HCT116 (cell line): Measurements from ENCODE around the gene EARS2. TPM values are rescaled to one million over a fixed set of nuclear protein-coding genes. Genes with fewer than 3 reads are reported as not detected.

Source experiments
- ATAC-seq: fragments of 200-7000 bp; cut with Tn5 transposase; 2 replicates; pipeline ENCODE4 v1.9.1; 2020; ENCODE audit warnings: mild to moderate bottlenecking, moderate library complexity
- BruUV-seq: library from RNA; stranded (reverse); fragments of 400-500 nt; replicated peaks from 2 replicates; lab custom pipeline; 2021; lab: Mats Ljungman, UMichigan
- CTCF ChIA-PET: fragments of 300-600 bp; sonication (Branson Sonifier 250); formaldehyde crosslinking; loops from one replicate; lab custom pipeline; 2021; ENCODE audit warnings: antibody characterized with exemption; lab: Charles Lee
- POLR2A ChIA-PET: fragments of 300-600, 350-600 bp; sonication (Branson Sonifier 250); formaldehyde crosslinking; loops from one replicate; lab custom pipeline; 2021; ENCODE audit warnings: antibody characterized with exemption; lab: Charles Lee
- RAD21 ChIA-PET, 2 experiments: fragments of 300-600 bp; sonication (Branson Sonifier 250); formaldehyde crosslinking; loops; one replicate each; lab custom pipeline; 2023; ENCODE audit warnings: low total read pairs in 2 of 2; ENCODE audit not compliant: uncharacterized antibody in 2 of 2, unreplicated experiment in 2 of 2, low non-redundant PET in 1 of 2; lab: Charles Lee
- DNase-seq: peaks from one replicate; pipeline ENCODE4 v3.0.0-alpha.2; 2010; ENCODE audit warnings: low read depth, low spot score
- H2AFZ ChIP-seq: fragments of 200-600 bp; shearing (Covaris generic), sonication (generic); 2 replicates; pipeline ENCODE4 v1.6.1; 2017; ENCODE audit warnings: low read depth, mixed run types, mixed read lengths, antibody characterized with exemption, low read length; ENCODE audit not compliant: poor library complexity, severe bottlenecking
- H3K27ac ChIP-seq: 2 replicates; pipeline ENCODE4 v1.5.1; 2012; ENCODE audit warnings: low read depth, low read length
- H3K27me3 ChIP-seq: fragments of 200-600 bp; sonication (generic); 2 replicates; pipeline ENCODE4 v1.6.1; 2016; ENCODE audit warnings: mixed run types, low read length, mixed read lengths; ENCODE audit not compliant: insufficient read depth
- H3K36me3 ChIP-seq, 2 experiments: fragments of 200-500 bp in 1 of 2; fragments of 200-600 bp in 1 of 2; sonication (Bioruptor generic) in 1 of 2; sonication (generic) in 1 of 2; 2 replicates each; pipeline versions ENCODE4 v1.5.1 to v1.6.1; 2014 to 2016; ENCODE audit warnings: low read length in 2 of 2, inconsistent platforms in 1 of 2, mixed read lengths in 1 of 2, mixed run types in 1 of 2; ENCODE audit not compliant: insufficient read depth in 2 of 2, control insufficient read depth in 1 of 2
- H3K4me1 ChIP-seq, 2 experiments: fragments of 200-600 bp in 1 of 2; sonication (generic) in 1 of 2; 2 replicates each; pipeline versions ENCODE4 v1.5.1 to v1.6.1; 2012 to 2017; ENCODE audit warnings: low read length in 2 of 2, inconsistent platforms in 1 of 2, mild to moderate bottlenecking in 1 of 2, mixed read lengths in 1 of 2, mixed run types in 1 of 2, moderate library complexity in 1 of 2; ENCODE audit not compliant: insufficient read depth in 2 of 2, control insufficient read depth in 1 of 2
- H3K4me2 ChIP-seq: fragments of 200-600 bp; sonication (generic); 2 replicates; pipeline ENCODE4 v1.6.1; 2017; ENCODE audit warnings: mixed run types, low read length, mixed read lengths
- H3K4me3 ChIP-seq, 2 experiments: fragments of 200-600 bp in 1 of 2; sonication (generic) in 1 of 2; replicated peaks in 1 of 2; 2 replicates each; pipeline ENCODE4 v1.5.1; 2011 to 2016; ENCODE audit warnings: low read length in 2 of 2, control low read depth in 1 of 2, low read depth in 1 of 2, mild to moderate bottlenecking in 1 of 2, mixed read lengths in 1 of 2, mixed run types in 1 of 2
- H3K79me2 ChIP-seq: fragments of 200-600 bp; sonication (generic); 2 replicates; pipeline ENCODE4 v1.6.1; 2017; ENCODE audit warnings: mild to moderate bottlenecking, mixed run types, low read length, moderate library complexity, mixed read lengths; ENCODE audit not compliant: insufficient read depth
- H3K9ac ChIP-seq: fragments of 200-600 bp; sonication (generic); 2 replicates; pipeline ENCODE4 v1.6.1; 2016; ENCODE audit warnings: low read length, mixed read lengths
- H3K9me2 ChIP-seq: fragments of 200-600 bp; sonication (generic), shearing (Covaris generic); 2 replicates; pipeline ENCODE4 v1.6.1; 2017; ENCODE audit warnings: mixed run types, mild to moderate bottlenecking, moderate library complexity; ENCODE audit not compliant: insufficient read depth
- H3K9me3 ChIP-seq, 2 experiments: fragments of 200-500 bp in 1 of 2; fragments of 200-600 bp in 1 of 2; sonication (Bioruptor generic) in 1 of 2; sonication (generic) in 1 of 2; 2 replicates each; pipeline ENCODE4 v1.6.1; 2014 to 2017; ENCODE audit warnings: low read length in 2 of 2, mixed read lengths in 2 of 2, inconsistent platforms in 1 of 2, low read depth in 1 of 2, mild to moderate bottlenecking in 1 of 2, mixed run types in 1 of 2, moderate library complexity in 1 of 2; ENCODE audit not compliant: control insufficient read depth in 1 of 2, insufficient read depth in 1 of 2
- H4K20me1 ChIP-seq: fragments of 200-600 bp; sonication (generic), shearing (Covaris generic); 2 replicates; pipeline ENCODE4 v1.6.1; 2017; ENCODE audit warnings: mixed run types, mild to moderate bottlenecking, moderate library complexity; ENCODE audit not compliant: insufficient read depth
- CBX3 ChIP-seq: IDR thresholded peaks from 2 replicates; pipeline ENCODE4 v1.6.1; 2012; ENCODE audit warnings: low read depth
- EGR1 ChIP-seq: IDR thresholded peaks from 2 replicates; pipeline ENCODE4 v1.6.1; 2012; ENCODE audit warnings: low read depth
- EZH2 ChIP-seq: fragments of 200-600 bp; sonication (generic); IDR thresholded peaks from 2 replicates; pipeline ENCODE4 v1.6.1; 2017; ENCODE audit warnings: antibody characterized with exemption, mixed run types
- EZH2phosphoT487 ChIP-seq: fragments of 200-600 bp; IDR thresholded peaks from 2 replicates; pipeline ENCODE4 v1.6.1; 2018; ENCODE audit warnings: antibody characterized with exemption, borderline replicate concordance
- FOSL1 ChIP-seq: IDR thresholded peaks from 2 replicates; pipeline ENCODE4 v1.6.1; 2012; ENCODE audit warnings: low read depth
- JUND ChIP-seq: IDR thresholded peaks from 2 replicates; pipeline ENCODE4 v1.6.1; 2012
- MAX ChIP-seq: IDR thresholded peaks from 2 replicates; pipeline ENCODE4 v1.6.1; 2012
- POLR2A ChIP-seq: IDR thresholded peaks from 2 replicates; pipeline ENCODE4 v1.7.0; 2011; ENCODE audit warnings: borderline replicate concordance; ENCODE audit not compliant: insufficient read depth, insufficient read length; ENCODE audit errors: extremely low read depth
- POLR2AphosphoS5 ChIP-seq: IDR thresholded peaks from 2 replicates; pipeline ENCODE4 v1.6.1; 2011; ENCODE audit warnings: mild to moderate bottlenecking, low read depth, low read length, moderate library complexity
- ZBTB33 ChIP-seq: IDR thresholded peaks from 2 replicates; pipeline ENCODE4 v1.6.1; 2011; ENCODE audit warnings: mild to moderate bottlenecking, low read length, moderate library complexity; ENCODE audit not compliant: insufficient replicate concordance; ENCODE audit errors: extremely low read depth
- ZFX ChIP-seq: fragments of 450-650 bp; IDR thresholded peaks from 2 replicates; pipeline ENCODE4 v1.6.1; 2017
- ZNF274 ChIP-seq: fragments of 200-500 bp; sonication (Bioruptor generic); IDR thresholded peaks from 2 replicates; pipeline ENCODE4 v1.6.1; 2014; ENCODE audit warnings: mild to moderate bottlenecking, low read depth, low read length, inconsistent platforms
- intact Hi-C: fragments of 100-400 bp; cut with micrococcal nuclease; formaldehyde crosslinking; loops from 2 replicates; pipeline ENCODE4 v1.10.0; 2022
- total RNA-seq: library from RNA; stranded (reverse); gene quantifications from one replicate; pipeline ENCODE4 v1.2.1, GENCODE V29; 2021; ENCODE audit not compliant: unreplicated experiment
- TF ChIP-seq, protein P1 (sequence below), 3 experiments: fragments of 200-600 bp in 1 of 3; sonication (generic) in 1 of 3; IDR thresholded peaks in 2 of 3; conservative IDR thresholded peaks in 1 of 3; 2 replicates each; pipeline ENCODE4 v1.5.1; 2012 to 2017; ENCODE audit warnings: low read depth in 2 of 3, low read length in 2 of 3, antibody characterized with exemption in 1 of 3, borderline replicate concordance in 1 of 3, control low read depth in 1 of 3, mild to moderate bottlenecking in 1 of 3, mixed read lengths in 1 of 3, mixed run types in 1 of 3, moderate library complexity in 1 of 3; ENCODE audit not compliant: insufficient read depth in 1 of 3
- TF ChIP-seq, protein P2 (sequence below): IDR thresholded peaks from 2 replicates; pipeline ENCODE4 v1.6.1; 2012; ENCODE audit warnings: low read depth
- TF ChIP-seq, protein P3 (sequence below): IDR thresholded peaks from 2 replicates; pipeline ENCODE4 v1.6.1; 2012

EARS2 gene
- total RNA-seq, 1 experiment from 2014 or later, result 35.6 TPM

DNA sequence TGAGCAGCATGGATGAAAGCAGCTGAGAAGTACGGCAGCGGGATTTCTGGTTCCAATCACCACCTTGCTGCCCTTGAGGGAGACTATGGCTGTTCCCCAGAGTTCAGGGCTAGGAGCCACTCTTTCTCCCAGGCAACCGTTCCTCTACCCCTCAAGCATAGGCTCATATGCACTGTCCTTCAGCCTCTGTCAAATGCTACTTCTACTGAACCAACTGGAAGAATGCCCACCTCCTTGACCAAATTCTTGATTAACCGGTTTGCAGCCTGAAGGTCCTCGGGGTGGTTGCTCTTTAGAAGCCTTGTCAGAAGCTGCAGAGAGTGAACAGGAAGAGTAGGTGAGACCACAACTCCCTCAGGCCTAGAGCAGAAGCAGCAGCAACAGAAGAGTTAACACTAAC is 70.7 kb downstream of the EARS2 start:
- no peak for ATAC-seq
- Histone ChIP-seq H4K20me1 (no peaks in the 10 kb centered on the region; the same call in 1 of the 2 replicates), H3K9me2 (no peaks in the 10 kb centered on the region), H3K9me3 (no peaks in the 10 kb centered on the region), H2AFZ (no peak overlapping the region), H3K4me2 (no peak overlapping the region), H3K4me1 (no peaks in the 10 kb centered on the region), H3K4me3 (no peak overlapping the region), H3K79me2 (0 out of 2 replicates have a peak, but pooled peaks cover 5% of the 10 kb centered on the region), H3K36me3 (peaks cover 60 to 76% of the 10 kb centered on the region in 2 experiments), H3K9ac (no peak overlapping the region), H3K27ac (no peak overlapping the region), H3K27me3 (no peaks in the 10 kb centered on the region)
- ChIA-PET POLR2A (no interaction called here), RAD21 (no interaction called here), CTCF (no interaction called here)
- BruUV-seq, result no TSS peak
- TF ChIP-seq EGR1 (no peak), FOSL1 (no peak), POLR2AphosphoS5 (no peak), ZNF274 (no peak), JUND (no peak), EZH2 (no peak), ZFX (no peak), EZH2phosphoT487 (no peak), CBX3 (no peak), POLR2A (no peak), MAX (no peak), ZBTB33 (no peak)
- TF ChIP-seq, protein P1, sequence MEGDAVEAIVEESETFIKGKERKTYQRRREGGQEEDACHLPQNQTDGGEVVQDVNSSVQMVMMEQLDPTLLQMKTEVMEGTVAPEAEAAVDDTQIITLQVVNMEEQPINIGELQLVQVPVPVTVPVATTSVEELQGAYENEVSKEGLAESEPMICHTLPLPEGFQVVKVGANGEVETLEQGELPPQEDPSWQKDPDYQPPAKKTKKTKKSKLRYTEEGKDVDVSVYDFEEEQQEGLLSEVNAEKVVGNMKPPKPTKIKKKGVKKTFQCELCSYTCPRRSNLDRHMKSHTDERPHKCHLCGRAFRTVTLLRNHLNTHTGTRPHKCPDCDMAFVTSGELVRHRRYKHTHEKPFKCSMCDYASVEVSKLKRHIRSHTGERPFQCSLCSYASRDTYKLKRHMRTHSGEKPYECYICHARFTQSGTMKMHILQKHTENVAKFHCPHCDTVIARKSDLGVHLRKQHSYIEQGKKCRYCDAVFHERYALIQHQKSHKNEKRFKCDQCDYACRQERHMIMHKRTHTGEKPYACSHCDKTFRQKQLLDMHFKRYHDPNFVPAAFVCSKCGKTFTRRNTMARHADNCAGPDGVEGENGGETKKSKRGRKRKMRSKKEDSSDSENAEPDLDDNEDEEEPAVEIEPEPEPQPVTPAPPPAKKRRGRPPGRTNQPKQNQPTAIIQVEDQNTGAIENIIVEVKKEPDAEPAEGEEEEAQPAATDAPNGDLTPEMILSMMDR (IDR thresholded peaks at IDR 0.05 in 2 of 3, conservative IDR thresholded peaks at IDR 0.05 in 1 of 3; ENCODE audit: borderline replicate concordance in 1 of 3, insufficient read depth in 1 of 3, low read depth in 2 of 3, low read length in 2 of 3), result no peak
- TF ChIP-seq, protein P2, sequence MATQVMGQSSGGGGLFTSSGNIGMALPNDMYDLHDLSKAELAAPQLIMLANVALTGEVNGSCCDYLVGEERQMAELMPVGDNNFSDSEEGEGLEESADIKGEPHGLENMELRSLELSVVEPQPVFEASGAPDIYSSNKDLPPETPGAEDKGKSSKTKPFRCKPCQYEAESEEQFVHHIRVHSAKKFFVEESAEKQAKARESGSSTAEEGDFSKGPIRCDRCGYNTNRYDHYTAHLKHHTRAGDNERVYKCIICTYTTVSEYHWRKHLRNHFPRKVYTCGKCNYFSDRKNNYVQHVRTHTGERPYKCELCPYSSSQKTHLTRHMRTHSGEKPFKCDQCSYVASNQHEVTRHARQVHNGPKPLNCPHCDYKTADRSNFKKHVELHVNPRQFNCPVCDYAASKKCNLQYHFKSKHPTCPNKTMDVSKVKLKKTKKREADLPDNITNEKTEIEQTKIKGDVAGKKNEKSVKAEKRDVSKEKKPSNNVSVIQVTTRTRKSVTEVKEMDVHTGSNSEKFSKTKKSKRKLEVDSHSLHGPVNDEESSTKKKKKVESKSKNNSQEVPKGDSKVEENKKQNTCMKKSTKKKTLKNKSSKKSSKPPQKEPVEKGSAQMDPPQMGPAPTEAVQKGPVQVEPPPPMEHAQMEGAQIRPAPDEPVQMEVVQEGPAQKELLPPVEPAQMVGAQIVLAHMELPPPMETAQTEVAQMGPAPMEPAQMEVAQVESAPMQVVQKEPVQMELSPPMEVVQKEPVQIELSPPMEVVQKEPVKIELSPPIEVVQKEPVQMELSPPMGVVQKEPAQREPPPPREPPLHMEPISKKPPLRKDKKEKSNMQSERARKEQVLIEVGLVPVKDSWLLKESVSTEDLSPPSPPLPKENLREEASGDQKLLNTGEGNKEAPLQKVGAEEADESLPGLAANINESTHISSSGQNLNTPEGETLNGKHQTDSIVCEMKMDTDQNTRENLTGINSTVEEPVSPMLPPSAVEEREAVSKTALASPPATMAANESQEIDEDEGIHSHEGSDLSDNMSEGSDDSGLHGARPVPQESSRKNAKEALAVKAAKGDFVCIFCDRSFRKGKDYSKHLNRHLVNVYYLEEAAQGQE, result no peak
- TF ChIP-seq, protein P3, sequence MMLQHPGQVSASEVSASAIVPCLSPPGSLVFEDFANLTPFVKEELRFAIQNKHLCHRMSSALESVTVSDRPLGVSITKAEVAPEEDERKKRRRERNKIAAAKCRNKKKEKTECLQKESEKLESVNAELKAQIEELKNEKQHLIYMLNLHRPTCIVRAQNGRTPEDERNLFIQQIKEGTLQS, result no peak
- intact Hi-C loops, result no loop called here
- no peak for DNase-seq
